Stomach (tissue), 4 donors: ENCODE measurements around the gene TAF11L5.

Source experiments
- CTCF ChIP-seq, 7 experiments: fragments of 450-650 bp in 4 of 7; fragments of 200-600 bp in 3 of 7; sonication (generic) in 3 of 7; IDR thresholded peaks; one replicate each; pipeline ENCODE4 v1.5.1; 2016 to 2019; ENCODE audit warnings: antibody characterized with exemption in 7 of 7, control low read depth in 2 of 7, mild to moderate bottlenecking in 1 of 7
- EP300 ChIP-seq: sonication (generic); formaldehyde crosslinking; IDR thresholded peaks from one replicate; pipeline ENCODE4 v1.6.1; 2017; ENCODE audit warnings: antibody characterized with exemption

GRCh38 chr5:17482790-17483189 lies 42.2 kb upstream of the TAF11L5 start:
- TF ChIP-seq CTCF (IDR thresholded peaks at IDR 0.05) (no peak), EP300 (no peak)
